GM10266 (cell line): ENCODE data around the gene AFAP1.

Experiments used
- DNase-seq: peaks from one replicate; pipeline ENCODE4 v3.0.0; 2012; ENCODE audit errors: extremely low spot score
- TF ChIP-seq, protein P1 (sequence below): IDR thresholded peaks from 2 replicates; pipeline ENCODE4 v1.5.1; 2012; ENCODE audit warnings: mild to moderate bottlenecking, low read depth; ENCODE audit not compliant: control insufficient read depth, insufficient read depth; ENCODE audit errors: missing control alignments

AFAP1 gene

DNA sequence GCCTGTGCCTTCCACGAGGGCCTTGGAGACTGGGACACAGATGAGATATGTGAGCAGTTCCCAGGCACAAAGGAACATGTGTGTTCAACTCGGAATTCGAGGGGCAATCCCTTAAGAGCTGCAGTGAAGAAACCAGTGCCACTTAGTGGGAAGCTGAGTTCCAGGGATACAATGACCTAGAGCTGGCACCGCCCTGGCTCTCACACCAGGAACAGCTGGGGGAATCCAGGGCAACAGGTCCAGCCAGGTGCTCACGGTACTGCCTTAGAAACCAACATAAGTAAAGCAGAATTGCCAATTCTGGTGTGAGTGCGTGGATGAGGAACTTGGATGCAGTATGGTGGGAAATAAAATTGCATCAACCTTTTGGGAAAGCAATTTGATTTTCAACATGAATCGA is 122.9 kb downstream of the AFAP1 start:
- no peak for DNase-seq
- TF ChIP-seq, protein P1, sequence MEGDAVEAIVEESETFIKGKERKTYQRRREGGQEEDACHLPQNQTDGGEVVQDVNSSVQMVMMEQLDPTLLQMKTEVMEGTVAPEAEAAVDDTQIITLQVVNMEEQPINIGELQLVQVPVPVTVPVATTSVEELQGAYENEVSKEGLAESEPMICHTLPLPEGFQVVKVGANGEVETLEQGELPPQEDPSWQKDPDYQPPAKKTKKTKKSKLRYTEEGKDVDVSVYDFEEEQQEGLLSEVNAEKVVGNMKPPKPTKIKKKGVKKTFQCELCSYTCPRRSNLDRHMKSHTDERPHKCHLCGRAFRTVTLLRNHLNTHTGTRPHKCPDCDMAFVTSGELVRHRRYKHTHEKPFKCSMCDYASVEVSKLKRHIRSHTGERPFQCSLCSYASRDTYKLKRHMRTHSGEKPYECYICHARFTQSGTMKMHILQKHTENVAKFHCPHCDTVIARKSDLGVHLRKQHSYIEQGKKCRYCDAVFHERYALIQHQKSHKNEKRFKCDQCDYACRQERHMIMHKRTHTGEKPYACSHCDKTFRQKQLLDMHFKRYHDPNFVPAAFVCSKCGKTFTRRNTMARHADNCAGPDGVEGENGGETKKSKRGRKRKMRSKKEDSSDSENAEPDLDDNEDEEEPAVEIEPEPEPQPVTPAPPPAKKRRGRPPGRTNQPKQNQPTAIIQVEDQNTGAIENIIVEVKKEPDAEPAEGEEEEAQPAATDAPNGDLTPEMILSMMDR, result no peak

DNA sequence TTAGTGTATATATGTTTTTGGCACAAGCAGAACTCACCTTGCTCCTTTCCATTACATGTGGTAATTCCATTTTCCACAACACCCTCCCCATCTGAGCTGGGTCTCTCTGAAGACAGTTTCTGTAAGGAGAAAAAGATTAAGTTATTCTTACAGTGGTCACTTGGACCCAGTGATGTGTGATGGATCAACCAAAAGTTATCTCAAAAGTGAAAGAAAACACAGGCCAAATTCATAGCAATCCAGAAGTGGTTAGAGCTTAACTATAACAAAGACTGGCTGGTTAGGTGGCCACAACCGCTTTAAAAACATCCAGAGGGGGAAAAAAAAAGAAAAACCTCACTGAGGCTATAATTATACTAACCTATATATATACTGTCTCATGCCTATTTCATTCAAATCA is 123.7 kb downstream of the AFAP1 start:
- no peak for DNase-seq

DNA sequence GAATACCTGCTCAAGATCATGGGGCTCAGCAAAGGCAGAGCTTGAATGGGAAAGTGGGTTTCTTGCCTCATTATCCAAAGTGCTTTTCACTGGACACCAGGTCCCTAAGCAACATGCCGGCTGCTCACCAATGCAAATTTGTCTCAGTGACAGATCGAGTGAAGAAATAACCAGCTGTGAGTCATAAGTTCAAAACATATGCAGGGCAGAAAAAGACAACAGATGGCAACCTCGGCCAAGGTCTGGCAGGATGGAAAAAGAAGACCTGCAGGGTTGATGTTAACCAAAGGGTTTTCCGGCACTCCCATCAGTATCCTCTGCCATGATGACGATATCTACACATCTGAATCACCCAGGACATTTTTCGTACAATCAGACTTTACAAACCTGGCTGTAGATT is 124.1 kb downstream of the AFAP1 start:
- no peak for DNase-seq
- TF ChIP-seq, protein P1, result no peak

More for the DNA sequence above, 123.7 kb downstream of the AFAP1 start:
- TF ChIP-seq, protein P1, result no peak

GRCh38 chr4:7814451-7814850 is 125.2 kb downstream of the AFAP1 start:
- no peak for DNase-seq
- TF ChIP-seq, protein P1, result no peak

DNA sequence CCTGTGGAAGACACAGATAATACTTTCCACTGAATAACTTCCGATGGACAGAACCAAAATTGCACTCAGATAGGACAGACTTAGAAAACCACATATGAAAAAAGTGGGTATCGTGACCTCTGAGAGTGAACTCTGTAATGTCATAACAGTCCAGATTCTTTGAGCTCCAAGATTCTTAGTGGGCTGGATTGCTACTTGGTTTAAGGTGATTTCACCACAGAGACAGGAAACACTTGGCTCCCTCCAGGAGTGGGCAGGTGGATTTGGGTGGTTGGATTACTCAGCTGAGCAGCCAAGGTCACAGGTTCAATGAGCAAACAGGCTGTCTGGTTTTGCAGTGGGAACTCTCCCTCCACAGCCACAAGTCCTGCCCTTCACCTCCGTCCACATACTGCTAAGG is 126.0 kb downstream of the AFAP1 start:
- DNase-seq, result no peak
- TF ChIP-seq, protein P1, result no peak

DNA sequence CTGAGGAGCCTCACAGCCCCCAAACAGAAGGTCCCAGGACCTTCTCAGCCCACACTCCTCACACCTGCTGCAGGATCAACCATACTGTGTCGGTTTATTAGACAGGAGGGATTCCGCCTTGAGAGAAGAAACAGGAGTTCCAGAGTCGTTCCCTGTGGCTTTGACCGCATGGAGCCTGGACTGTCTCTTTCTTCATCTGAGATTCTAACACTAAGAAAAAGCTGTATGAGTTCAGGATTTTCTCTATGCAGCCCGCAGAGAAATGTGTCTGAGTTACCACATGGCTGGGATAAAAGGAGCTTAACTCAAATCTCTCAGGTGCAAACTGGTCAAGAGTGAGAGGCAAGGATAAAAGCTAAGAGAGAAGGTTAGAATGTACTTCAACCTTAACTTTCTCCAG is 126.7 kb downstream of the AFAP1 start:
- TF ChIP-seq, protein P1, result no peak
- DNase-seq, result no peak

DNA sequence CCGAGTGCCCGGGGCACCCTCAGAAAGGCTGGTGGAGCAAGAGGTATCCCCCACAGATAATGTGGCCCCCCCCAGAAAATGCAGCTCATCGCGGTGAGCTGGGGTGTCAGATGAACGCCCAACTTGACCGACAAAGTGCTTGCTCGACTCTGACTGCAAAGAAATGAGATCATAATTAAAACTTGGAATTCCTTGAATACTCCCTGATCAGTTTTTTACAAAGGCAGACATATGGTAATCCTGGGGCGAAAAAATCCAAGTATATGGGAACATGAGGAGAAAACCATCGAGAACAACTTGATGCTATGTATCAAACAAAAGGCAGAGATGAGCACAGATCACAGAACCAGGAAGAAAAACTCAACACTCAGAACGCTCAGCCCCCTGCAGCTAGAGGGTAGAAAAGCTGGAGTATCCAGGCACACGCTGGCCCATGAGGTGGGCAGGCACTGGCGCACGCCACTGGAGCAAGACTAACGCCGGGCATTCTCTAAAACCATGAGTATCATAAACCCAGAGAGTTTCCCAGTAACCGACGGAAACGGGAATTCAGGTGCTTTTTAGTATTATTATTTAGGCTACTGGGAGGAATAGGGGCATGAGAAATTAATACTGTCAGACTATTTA is 127.3 kb downstream of the AFAP1 start:
- DNase-seq, result no peak
- TF ChIP-seq, protein P1, result no peak
